Hypothalamus (tissue), 51 donors: ENCODE measurements around the gene ZNF609.
"Not testable (repeated sequence)": the region's sequence is repeated elsewhere in the genome, so short reads cannot be mapped to it uniquely, and the experiment has no call there.

Experiments used
- DNase-seq, 51 donors: peaks; one replicate each; lab custom pipeline; 2025; lab: John Stamatoyannopoulos, UW

Gene ZNF609

DNA sequence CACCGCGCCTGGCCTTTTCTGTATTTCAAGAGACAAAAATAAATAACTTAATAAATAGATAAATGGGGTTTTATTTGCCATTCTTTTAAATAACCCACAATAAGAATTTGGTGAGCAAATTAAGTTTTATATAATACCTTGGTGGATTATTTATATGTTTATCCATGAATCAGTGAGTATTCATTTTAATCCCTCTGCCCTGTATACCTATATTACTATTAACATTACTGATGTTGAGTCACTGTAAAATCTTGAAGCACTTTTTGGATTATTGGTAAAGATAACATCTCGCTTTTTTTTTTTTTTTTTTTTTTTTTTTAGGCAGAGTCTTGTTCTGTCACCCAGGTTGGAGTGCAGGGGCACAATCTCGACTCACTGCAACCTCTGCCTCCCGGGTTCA lies 154.1 kb downstream of the ZNF609 start:
- no peak for DNase-seq

DNA sequence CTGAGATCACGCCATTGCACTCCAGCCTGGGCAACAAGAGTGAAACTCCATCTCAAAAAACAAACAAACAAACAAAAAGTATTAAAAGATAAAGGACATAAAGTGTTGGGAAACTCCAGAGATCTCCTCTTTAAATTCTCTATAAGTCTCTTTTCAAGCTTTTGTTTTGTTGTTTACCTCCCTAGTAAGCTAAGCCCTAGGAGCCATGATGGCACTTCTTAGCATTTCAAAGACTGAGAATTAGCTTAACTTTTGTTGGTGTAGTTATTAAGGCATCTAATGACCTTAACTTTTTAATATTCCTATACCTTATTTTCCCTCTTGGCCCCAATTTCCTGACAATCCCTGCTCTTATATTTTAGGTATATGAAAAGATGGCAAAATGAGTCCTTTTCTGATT lies 157.3 kb downstream of the ZNF609 start:
- DNase-seq = no peak

DNA sequence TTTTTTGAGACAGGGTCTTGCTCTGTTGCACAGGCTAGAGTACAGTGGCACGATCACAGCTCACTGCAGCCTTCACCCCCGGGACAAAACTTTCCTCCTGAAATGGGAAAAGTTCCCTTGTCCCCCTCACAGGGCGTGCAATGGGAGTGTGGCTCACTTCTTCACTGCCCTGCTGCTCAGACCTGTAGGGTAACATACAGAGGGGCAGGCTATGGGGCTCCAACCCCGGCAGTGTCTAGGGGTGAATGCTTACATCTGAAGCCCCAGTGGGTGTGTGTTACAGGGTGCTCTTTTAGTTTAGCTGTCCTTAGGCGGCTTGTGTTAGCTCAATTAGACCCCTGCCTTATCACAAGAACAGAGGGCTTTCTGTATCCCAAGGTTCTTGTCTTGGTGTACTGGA lies 157.8 kb downstream of the ZNF609 start:
- DNase-seq = no peak

DNA sequence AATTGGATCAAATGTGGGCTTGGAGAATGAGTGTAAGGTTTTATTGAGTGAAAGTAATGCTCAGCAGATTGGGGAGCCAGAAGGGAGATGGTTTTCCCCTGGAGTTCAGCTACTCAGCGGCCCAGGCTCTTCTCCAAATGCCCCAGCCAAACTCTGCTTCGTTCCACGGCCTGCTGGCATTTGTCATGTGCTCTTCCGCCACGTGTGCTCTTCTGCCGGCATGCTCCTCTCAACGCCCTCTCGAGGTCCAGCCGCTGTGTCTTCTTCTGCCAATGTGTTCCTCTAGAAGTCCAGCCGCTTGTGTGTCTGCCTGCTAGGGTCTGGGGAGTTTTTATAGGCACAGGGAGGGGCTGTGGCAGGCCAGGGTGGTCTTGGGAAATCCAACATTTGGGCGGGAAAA lies 158.2 kb downstream of the ZNF609 start:
- peak in 1 of 51 donors; percentile 6 for DNase-seq

DNA sequence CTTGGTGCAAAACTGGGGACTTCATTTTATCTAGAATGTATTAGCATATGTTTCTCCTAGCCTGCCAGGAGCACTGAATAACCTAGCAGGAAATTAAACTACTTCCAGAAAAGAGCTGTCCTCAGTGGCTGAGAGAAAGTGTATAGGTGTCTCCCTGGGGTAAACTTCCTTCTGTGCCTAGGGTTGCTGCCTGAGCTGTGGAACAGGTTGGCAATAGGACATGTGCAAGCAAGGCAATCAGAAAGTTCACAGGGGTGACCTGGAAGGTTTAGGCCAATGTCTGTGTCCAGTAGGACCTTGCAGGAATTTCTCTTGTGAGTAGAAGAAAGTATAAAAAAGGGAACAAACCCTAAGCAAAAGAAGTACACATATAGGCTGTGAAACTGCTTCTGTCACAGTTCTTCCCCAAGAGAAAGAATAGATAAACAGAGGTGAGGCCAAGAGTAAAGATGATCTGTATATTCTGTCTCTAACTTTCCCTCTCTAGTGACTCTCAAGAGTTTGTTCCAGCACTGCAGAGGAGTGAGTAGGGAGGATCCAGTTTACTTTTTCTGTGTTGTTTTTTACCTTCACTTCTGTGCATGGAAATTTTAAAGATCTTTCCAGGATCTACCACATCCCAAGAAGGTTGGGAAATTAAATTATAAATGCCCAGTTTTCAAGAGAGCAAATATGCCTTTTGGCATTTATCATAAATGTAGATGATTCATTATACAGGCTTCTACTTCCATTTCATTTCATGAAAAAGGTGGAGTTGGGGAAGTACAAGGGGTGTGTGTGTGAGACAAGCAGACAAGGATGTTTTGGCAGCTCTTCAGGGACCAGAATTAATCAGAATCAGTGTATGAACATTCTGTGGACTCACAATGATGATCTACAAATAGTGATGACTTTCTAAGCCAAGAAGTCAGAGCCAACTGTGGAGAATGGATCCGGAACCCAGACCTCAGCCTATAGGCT lies 159.8 kb downstream of the ZNF609 start:
- no peak for DNase-seq

DNA sequence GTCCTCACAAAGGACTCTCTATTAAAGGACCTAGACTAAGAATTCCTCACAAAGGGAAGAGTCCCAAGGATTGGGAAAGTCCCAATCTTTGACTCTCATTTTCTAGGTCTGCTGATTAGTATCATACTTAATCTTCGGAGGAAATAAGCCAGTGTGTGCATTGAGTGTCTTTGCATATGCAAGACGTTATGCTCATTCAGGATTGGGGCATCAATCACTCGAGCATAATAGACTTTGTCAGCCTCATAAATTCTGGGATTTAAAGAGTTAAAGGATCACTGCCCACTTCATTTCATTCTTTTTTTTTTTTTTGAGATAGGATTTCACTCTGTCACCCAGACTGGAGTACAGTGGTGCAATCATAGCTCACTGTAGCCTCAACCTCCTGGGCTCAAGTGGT lies 160.7 kb downstream of the ZNF609 start:
- DNase-seq = no peak

DNA sequence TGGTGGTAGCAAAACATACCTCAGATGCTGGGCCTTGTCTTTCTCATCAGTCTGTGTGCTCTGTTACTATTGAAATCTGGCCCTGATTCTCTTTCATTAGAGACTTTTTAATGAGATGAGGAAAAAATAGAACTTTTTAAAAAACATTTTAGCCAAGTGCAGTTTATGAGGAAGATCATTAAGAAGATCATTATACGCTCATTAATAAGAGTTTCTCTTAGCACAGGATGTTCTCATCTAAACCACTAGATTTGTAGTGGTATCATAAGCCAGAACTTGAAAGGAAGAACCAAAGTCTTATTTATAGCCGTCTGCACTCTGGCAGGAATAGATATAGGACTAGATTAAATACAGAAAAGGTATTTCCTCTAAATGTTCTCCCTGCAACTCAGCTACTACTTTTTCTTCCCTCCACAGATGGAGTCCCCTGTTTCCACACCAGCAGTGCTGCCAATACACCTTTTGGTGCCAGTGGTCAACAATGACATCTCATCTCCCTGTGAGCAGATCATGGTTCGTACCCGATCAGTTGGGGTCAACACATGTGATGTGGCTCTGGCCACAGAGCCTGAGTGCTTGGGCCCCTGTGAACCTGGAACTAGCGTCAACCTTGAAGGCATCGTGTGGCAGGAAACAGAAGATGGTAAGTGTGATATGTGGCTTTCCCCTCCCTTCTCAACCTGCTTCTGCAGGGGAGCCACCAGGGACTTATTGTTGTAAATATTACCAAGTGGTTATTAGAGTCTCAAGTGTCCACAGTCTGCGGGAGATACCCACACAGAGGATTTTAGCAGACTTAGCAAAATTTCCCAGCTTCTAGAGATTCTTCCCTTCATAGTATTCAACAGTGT lies 162.3 kb downstream of the ZNF609 start:
- DNase-seq = no peak

DNA sequence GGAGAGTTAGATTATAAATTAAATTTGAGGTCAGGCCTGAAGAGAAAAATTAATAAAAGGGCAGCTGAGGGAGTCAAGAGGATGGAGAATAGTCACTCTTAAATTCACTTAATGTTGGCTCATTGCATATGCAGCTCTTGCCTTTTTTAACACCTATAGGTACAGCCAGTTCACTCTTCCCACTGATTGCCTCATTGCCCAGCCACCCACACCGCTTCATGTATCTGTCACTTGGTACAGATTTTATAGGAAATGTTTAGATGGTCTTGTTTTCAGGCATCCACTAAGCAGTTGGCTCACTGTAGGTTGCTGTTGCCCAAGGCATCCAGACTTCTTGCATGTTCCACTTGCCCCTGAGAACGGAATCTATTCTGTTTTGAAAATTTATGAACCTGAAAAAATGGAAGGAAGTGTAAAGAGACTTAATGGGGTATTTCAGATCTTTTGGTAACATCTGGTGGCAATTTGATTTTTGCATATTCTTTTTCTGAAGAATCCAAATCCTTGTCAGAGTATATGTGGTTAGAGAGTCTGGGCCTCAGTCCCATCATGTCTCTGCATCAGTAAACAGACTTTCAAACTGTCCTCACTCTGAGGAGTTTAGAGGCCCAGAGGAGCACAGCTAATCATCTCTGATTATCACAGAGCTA lies 163.1 kb downstream of the ZNF609 start:
- DNase-seq = peak in 1 of 51 donors; percentile 19

DNA sequence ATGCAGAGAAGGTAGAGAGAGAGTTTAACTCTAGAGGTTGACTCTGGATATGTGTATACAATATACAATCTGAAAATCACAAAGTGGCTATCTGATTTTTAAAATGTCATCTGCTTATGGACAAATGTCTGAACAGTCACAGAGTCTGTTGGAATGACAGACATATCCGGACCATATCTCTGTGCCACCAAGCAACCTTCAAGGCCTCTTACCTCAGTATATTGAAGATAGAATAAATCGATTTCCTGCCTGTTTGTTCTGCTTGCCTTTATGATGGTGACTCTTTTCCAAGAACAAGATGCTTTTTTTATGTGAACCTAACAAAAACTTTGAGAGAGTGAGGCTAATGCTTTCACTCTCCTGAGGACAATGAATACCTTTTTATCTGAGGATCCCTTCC lies 163.9 kb downstream of the ZNF609 start:
- DNase-seq = no peak

DNA sequence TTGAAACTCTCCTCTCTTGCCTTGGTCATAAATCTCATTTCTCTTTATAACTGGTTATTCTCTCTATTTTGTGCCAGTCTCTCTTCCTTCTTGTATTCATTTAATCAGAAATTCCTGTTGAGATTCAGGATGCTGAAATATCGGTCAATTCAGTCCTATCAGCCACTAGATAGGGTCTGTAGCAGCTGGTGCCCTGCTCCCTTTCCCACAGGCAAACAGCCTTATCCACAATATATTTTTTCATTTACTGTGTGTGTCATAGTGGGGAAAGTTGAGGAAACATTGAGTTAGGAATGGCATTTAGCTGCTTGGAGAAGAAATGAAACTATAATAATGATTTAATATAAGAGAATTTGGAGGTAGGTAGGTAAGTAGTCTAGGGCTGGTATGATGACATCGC lies 168.7 kb downstream of the ZNF609 start:
- no peak for DNase-seq

DNA sequence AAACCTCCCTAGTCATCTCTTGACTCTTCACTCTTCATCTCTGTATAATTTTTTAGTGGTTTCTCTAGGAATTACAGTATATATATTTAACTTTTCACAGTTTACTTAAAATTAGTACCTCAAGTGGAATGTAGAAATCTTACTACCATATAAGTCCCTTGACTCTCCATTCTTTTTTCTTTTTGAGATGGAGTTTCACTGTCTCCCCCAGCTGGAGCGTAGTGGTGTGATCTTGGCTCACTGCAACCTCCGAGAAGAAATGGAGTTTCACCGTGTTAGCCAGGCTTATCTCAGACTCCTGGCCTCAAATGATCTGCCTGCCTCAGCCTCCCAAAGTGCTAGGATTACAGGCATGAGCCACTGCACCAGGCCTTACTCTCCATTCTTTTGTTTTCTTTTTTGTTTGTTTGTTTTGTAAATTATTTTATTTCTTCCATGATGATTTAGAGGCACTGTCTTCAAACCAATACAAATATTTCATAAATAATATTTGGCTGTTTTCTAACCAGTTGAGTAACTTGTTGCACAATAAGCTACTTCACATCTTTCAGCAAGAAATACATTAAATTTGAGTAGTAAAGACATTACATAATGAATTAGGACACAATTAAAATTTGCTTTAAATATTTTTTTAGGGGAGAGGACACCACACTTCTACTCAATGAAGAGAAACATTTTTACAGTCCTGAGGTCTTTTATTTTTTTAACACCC lies 170.2 kb downstream of the ZNF609 start:
- no peak for DNase-seq

DNA sequence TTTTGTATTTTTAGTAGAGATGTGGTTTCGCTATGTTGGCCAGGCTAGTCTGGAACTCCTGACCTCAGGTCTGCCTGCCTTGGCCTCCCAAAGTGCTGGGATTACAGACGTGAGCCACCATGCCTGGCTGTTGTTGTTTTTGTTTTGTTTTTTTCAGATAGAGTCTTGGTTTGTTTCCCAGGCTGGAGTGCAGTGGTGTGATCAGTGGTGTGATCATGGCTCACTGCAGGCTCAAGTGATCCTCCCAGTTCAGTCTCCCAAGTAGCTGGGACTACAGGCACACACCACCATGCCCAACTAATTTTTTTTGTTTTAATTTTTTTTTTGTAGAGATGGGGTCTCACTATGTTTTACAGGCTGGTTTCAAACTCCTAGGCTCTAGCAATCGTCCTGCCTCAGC lies 172.3 kb downstream of the ZNF609 start:
- DNase-seq = not testable (repeated sequence)

DNA sequence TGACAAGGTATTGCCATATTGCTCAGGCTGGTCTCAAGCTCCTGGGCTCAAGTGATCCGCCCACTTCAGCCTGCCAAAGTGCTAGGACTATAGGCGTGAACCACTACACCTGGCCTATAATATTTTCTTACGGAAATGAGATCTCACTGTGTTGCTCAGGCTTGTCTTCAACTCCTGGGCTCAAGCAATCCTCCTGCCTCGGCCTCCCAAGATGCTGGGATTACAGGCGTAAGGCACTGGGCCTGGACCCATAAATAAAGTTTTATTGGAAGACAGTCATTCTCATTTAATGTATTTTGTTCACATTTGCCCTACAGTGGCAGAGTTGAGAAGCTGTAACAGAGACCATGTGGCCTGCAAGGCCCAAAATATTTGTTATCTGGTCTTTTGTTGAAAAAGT lies 173.0 kb downstream of the ZNF609 start:
- DNase-seq = no peak

DNA sequence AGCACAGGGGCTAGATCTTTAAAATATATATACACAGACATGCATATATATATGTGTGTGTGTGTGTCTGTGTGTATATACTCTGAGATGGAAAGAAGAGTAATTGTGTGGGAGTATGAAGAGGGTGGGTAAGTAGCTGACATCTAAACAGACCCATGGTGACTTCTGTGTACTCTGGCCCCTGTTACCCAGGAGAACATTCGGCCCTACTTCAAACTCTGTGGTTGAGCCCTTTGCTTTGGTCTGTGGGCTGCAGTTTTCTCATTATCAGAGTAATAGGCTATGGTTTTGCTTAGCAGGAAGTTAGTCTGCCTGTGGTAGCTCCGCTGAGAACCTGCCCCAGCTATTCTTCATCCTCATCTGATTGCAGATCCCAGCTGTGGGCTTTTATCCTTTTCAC lies 173.6 kb downstream of the ZNF609 start:
- DNase-seq = no peak

DNA sequence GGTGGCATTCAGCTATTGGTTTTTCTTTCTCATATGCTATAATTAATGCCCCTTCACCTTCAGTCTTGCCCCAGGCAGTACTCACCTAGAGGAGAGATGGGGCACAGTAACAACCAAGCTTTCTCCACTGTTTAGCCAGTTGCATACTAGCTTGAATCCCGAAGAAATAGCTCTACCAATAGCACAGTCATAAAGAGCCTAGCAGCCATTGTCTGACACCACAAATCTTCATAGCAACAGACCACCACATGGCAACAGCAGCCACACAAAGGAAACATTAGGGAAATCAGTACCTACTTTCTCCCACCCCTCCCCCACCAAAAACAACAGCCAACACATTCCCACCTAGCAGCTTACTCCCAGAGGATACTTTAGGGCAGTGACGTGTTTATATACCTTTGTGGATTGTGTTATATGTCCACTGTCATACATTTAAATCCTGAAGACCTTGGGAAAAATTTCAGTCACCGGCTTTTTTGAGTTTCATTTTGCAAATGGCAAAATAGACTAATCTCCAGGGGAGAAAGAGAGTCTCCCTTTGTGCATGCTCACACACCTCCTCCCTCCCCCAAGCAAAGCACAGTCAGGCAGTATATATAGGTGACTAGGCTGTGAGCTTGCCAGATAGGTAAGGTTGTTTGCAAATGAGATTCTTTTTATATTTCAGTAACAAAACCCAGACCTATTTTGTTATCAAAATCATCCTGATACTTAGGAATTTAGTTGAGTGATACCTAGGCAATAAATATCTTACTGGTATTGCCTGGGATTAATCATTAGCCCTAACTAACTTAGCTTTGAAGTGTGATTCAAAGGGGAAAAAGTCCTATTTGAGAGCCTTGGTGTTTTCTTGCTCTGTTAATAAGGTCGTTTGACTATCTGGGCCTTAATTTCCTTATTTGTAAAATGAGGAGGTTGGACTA lies 174.5 kb downstream of the ZNF609 start:
- peak in 1 of 51 donors; percentile 42 for DNase-seq

DNA sequence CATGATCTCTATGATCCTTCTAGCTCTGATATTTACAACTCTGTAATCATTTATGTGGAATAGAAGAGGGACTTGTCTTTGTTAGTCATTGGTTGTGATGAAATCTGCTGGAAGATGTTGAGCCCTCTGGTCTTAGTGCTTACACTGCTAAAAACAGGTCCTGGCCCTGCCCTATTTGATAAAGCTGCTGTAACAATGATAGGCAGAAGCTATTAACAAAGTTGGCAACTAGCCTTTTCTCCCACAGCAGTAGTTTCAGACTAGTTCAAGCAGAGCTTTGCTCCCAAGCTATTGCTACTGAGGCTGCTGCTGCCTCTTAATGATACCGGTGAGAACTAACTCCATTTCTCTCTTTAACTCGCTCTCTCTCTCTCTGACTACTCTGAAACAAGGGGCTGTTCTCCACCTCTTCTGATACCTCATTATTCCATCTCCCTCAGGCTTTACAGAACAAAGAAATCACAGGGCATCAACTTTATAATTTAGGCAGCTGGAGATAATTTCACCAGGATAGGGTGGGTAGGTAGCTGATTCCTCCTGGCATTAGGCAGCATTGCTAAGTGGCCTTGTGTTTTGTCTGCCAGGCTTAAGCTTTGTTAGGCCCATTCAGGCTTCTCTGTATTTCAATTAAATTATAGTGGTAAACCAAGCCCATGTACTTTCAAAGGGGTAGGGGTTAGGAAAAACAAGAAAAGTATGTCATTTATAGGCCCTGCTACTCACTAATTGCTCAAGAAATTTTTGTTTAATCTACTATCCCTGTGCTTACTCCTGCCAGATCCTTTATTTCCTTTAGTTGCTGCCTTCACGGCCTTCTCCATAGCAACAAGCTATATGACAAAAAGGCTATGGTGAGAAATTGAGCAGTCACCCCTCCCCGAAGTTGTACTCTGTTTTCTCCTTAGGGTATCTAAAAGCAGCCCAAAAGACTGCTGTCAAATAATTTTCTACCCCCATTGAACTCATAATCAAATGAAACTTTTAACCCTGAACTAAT lies 175.4 kb downstream of the ZNF609 start:
- DNase-seq = peak in 3 of 51 donors; percentile 3 to 55 (median 10)

DNA sequence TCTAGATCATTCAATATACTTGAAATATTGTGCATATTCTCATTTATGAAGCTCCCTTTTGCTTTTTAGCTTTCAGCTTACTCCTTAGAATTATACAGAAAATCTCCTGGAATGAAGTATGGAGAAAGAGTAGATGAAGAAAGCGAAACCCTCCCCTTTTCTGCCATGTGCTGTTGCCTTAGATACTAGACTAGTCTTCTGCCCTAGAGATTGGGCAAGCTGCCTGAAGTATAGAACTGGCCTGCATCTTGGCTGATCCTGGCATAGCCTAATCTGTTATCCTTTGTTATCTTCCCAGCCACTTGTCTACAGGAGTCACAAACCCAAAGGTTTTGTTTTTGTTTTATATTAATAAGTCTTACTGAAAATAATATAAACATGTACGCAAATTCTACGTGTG lies 176.2 kb downstream of the ZNF609 start:
- no peak for DNase-seq

DNA sequence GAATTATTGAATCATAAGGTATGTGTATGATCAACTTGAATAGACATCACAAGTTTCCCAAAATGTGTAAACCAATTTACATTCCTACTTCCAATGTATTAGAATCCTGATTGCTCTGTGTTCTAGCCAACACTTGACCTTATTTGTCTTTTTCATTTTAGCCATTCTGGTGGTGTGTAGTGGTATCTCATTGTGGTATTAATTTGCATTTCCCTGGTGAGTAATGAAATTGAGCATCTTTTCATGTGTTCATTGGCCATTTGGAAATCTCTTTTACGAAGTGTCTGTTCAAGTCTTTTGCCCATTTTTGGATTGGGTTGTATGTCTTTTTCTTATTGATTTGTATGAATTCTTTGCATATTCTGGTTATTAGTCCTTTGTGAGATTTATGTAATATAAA lies 177.0 kb downstream of the ZNF609 start:
- no peak for DNase-seq
